Smooth muscle cell of the pulmonary artery (primary cell): ENCODE results near the gene SPATA25. TPM values are rescaled to one million over a fixed set of nuclear protein-coding genes. Genes with fewer than 3 reads are reported as not detected.

Source experiments
- total RNA-seq: library from RNA; depleted of rRNA; stranded (reverse); fragments of >200 nt; gene quantifications from 2 replicates; pipeline ENCODE4 v1.2.3, GENCODE V29; 2014

Gene SPATA25, protein sequence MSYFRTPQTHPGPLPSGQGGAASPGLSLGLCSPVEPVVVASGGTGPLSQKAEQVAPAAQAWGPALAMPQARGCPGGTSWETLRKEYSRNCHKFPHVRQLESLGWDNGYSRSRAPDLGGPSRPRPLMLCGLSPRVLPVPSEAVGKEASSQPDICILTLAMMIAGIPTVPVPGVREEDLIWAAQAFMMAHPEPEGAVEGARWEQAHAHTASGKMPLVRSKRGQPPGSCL
- total RNA-seq = 0.65 and 2.0 TPM in 2 replicates

DNA sequence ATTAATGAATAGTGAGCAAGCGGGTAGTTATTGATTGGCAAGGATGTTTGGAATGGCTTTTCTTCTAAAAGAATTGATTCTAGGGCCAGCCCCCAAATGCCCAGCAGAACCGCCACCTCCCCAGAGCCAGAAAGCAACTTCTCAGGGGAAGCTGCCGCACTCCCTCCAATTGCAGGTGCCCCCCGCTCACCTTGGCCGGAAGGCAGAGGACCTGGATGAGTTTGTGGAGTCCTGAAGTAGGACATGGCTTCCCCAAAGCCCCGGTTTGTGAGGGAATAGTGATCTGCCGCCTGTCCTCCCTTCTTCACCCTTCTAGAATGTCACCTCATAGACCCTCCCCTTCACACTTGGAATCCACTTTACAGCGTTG, at the start of gene SPATA25:
SPATA25 (minus strand) TSS at position 277 of the 370 bp plus-strand sequence; CDS start at position 245, 32 bp downstream.

DNA sequence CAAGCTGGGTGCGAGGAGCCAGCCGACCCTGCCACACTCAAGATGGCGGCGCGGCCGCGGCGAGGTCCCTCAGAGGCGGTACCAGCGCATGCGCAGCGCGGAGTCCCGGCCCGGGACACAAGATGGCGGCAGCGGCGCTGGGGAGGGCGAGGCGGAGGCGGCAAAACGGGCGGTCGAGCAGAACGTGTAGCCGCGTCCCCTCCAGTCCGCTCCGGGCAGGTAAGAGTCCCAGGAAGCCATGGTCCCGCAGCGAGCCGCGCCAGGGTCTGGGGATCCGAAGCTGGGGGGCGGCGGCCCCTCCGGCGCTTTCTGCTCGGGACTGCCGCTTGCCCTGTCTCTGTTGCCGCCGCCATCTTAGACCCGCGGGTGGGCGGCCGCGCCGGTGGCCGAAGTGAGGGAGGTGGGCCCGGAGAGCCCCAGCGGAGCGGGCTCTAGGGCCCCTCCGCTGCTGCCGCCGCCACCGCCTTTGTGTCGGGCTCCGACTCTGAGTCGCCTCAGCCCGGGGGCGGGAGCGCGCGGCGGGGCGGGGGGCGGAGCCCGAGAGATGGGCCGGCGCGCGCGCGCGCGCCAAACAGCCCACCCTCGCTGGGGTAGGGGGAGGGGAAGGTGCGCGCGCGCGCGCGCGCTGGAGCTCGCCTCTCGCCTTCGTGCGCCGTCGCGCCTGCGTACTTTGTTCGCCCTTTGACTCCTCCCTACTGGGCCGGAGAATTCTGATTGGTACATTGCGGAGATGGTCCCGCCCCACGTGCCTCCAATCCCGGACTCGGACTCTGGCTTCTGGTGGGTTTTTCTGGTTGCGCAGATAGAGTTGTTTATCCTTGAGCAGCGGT, 47.4 kb upstream of the SPATA25 start, which contains the start of gene PCIF1:
PCIF1 (plus strand) TSS at position 98 of the 830 bp plus-strand sequence. CDS start 4,317 bp downstream, outside the sequence.

DNA sequence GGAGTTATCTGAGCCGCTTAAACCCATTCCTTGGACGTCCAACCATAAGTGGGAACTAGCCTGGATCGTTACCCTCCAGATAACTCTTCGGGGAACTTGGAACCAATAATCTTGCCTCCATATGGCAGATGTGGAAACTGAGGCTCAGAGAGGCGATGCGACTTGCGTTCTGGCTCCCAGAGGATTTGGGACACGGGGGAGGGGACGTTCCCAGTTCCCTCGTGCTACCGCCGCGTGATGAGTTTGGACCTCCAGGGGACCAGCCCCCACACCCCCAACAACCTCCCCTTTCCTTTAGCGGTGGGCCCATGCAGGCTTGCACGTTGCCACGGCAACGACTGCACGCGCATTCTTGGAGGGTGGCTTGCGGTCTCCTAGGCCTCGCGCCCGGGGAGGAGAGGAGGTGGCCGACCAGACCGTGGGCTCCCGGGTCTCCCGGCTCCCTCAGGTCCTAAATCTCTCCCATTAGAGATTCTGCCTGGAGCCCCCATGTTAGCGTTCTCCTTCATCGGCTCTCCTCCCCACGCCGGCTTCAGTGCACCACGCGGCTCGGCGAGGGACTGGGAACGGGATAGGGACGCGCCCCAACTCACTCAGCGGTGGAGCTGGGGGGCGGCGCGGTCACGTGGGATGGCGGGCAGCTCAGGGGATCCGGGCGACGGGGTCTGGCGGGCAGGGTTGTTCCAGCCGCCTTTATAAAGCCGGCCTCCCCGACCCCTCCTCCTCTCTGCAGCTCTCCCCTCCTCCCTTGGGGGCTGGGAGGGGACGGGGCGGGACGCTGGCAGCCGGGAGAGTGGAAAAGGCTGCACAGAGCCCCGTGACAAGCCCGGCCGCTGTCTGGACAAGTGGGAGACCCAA, 24.3 kb upstream of the SPATA25 start, which contains the start of gene PLTP:
PLTP (minus strand) TSS at position 670 of the 858 bp plus-strand sequence. CDS start 703 bp downstream, outside the sequence.

DNA sequence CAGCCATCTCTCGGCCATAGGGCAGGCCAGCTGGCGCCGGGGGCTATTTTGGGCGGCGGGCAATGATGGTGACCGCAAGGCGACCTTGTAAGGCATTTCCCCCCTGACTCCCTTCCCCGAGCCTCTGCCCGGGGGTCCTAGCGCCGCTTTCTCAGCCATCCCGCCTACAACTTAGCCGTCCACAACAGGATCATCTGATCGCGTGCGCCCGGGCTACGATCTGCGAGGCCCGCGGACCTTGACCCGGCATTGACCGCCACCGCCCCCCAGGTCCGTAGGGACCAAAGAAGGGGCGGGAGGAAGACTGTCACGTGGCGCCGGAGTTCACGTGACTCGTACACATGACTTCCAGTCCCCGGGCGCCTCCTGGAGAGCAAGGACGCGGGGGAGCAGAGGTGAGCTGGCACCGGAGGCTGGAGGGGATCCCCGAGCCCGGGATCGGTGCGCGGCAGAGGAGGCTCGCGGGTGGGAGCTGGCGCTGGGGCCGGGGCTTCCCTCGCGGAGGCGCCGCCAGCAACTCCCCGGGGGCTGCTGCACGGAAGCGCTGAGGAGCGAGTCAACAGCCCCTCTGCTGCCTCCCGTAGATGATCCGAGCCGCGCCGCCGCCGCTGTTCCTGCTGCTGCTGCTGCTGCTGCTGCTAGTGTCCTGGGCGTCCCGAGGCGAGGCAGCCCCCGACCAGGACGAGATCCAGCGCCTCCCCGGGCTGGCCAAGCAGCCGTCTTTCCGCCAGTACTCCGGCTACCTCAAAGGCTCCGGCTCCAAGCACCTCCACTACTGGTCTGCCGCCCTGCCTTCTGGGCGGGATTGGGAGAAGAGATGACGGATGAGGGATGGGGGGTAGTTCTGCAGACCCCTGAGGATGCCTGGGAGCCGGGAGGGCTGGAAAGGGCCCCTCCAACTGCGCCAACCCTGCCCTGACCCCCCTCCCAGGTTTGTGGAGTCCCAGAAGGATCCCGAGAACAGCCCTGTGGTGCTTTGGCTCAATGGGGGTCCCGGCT, 3.9 kb upstream of the SPATA25 start, which contains the start of the genes CTSA and NEURL2:
CTSA (plus strand) TSS at position 351 of the 999 bp plus-strand sequence; CDS start at position 585, 234 bp downstream.
NEURL2 (minus strand) TSS at position 224 of the 999 bp plus-strand sequence; CDS start at position 7, 217 bp downstream.

DNA sequence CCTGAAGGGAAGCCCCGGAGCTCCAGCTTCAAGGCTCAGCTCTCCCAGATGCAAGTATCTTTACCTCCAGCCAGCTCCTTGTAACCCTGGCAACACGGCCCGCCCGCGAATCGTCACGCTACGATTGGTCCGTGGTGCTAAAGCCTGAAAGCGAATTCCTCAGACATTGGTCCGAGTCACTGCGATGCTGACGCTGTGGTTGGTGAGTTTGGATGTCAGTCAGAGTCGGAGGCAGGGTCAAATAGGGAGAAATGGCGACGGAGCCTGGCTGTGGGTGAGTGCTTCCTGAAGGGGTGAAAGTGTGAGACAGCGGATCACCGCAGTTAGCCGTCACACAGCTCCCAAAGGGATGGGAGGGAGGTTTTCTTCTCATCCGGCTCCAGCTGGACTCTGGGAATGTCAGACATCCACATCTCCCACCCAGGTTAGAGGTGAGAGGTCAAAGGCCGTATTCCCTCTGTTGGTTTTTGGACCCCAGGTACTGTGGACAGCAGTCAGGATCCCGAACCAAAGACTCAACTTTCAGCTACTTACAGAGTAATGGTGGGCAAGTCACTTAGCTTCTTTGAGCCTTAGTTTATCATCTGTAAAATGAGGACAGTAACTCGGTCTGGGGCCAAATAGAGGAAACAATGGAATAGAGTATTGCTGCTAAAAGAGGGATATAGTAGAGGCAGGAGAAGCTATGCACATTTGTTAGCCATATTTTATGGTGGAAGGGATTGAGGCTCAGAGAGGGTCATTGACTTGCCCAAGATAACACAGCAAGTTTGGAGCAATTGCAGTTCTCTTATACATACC, 6.2 kb downstream of the SPATA25 start, which contains the start of gene ZSWIM1:
ZSWIM1 (plus strand) TSS at position 240 of the 801 bp plus-strand sequence. CDS start 1,366 bp downstream, outside the sequence.

DNA sequence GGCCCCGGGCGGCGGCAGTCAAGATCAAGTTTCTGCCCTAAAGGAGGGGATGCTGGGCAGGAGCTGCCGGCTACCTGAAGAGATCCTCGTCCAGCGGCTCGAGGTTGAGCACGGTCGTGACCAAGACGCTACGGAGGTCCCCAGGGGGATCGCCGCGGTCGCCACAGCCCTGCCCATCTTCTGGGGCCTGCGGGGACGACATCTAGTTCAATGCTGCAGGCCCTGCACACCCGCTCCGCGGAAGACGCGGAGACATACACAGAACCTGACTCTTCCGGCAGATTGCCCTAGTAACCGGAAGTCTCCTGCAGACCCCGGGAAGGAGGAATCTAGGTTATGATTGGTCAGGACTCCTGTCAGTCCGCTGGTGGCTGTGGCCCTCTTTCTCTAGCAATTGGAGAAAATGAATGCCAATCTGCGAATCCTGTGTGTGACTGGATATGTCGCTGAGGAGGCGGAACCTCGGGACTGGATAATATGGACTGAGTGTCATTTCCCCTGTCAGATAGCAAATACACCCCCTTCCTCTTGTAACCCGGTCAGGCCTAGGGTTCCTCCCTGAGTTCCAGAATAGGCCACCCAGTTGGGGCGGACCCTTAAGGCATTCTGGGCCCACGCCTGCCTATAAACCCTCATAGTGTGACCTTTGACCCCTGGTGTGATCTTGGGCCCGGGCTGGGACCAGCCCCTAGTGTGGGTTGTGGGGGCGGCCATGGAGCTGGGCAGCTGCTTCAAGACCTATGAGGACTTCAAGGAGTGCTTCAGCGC, 30.1 kb downstream of the SPATA25 start, which contains the start of the genes ACOT8 and ZSWIM3:
ACOT8 (minus strand) TSS at position 279 of the 768 bp plus-strand sequence; CDS start at position 202, 77 bp downstream.
ZSWIM3 (plus strand) TSS at position 501 of the 768 bp plus-strand sequence; CDS start at position 713, 212 bp downstream.

Other genes with a start within 250 kb of the SPATA25 start
- not detected in 2 replicates for gene WFDC11, start 217.4 kb downstream of the SPATA25 start, total RNA-seq
- gene WFDC13, start 185.6 kb downstream of the SPATA25 start, total RNA-seq = not detected in 2 replicates
- 0.26 TPM in 1 of 2 replicates, not detected in the other for gene WFDC10B, start 182.6 kb downstream of the SPATA25 start, total RNA-seq
- gene SPINT4, start 165.3 kb downstream of the SPATA25 start, total RNA-seq = not detected in 2 replicates
- gene WFDC3, start 95.7 kb downstream of the SPATA25 start, total RNA-seq = 0.17 and 0.39 TPM in 2 replicates
- 5.9 and 12.8 TPM in 2 replicates for gene DNTTIP1, start 95.7 kb downstream of the SPATA25 start, total RNA-seq
- gene UBE2C, start 75.0 kb downstream of the SPATA25 start, total RNA-seq = 2.1 and 7.9 TPM in 2 replicates
- 0.39 TPM in 1 of 2 replicates, not detected in the other for gene TNNC2, start 60.3 kb downstream of the SPATA25 start, total RNA-seq
- 57.8 and 64.4 TPM in 2 replicates for gene SNX21, start 53.8 kb downstream of the SPATA25 start, total RNA-seq
- 30.2 and 32.1 TPM in 2 replicates for gene ACOT8, start 30.2 kb downstream of the SPATA25 start, total RNA-seq
- 5.0 and 5.1 TPM in 2 replicates for gene ZSWIM3, start 30.0 kb downstream of the SPATA25 start, total RNA-seq
- gene ZSWIM1, start 6.4 kb downstream of the SPATA25 start, total RNA-seq = 5.8 and 6.0 TPM in 2 replicates
- 3.8 and 4.5 TPM in 2 replicates for gene NEURL2, start 3.6 kb upstream of the SPATA25 start, total RNA-seq
- gene CTSA, start 3.7 kb upstream of the SPATA25 start, total RNA-seq = 174 and 186 TPM in 2 replicates
- gene PLTP, start 24.5 kb upstream of the SPATA25 start, total RNA-seq = 59.2 and 75.1 TPM in 2 replicates
- 13.9 and 15.1 TPM in 2 replicates for gene PCIF1, start 47.1 kb upstream of the SPATA25 start, total RNA-seq
- 11.3 and 15.4 TPM in 2 replicates for gene ZNF335, start 84.6 kb upstream of the SPATA25 start, total RNA-seq
- not detected in 2 replicates for gene MMP9, start 121.3 kb upstream of the SPATA25 start, total RNA-seq
- gene SLC12A5, start 141.6 kb upstream of the SPATA25 start, total RNA-seq = 0.07 TPM in 1 of 2 replicates, not detected in the other
- gene NCOA5, start 202.3 kb upstream of the SPATA25 start, total RNA-seq = 9.3 and 9.6 TPM in 2 replicates
- gene CD40, start 230.7 kb upstream of the SPATA25 start, total RNA-seq = 1.1 and 8.8 TPM in 2 replicates